Neutrophil (primary cell): ENCODE measurements around the gene CACNA1C.

ENCODE experiments used
- H3K27ac ChIP-seq: fragments of 200-600 bp; sonication (generic); 2 replicates; pipeline ENCODE4 v1.5.1; 2016; ENCODE audit warnings: mild to moderate bottlenecking, moderate library complexity
- H3K27me3 ChIP-seq: fragments of 200-600 bp; sonication (generic); 2 replicates; pipeline ENCODE4 v1.6.0; 2016; ENCODE audit warnings: mild to moderate bottlenecking
- H3K36me3 ChIP-seq: fragments of 200-600 bp; sonication (generic); 2 replicates; pipeline ENCODE4 v1.5.1; 2017
- H3K4me1 ChIP-seq, 2 experiments: fragments of 200-600 bp in 1 of 2; sonication (generic) in 1 of 2; 1 replicate in 1 of 2; 2 replicates in 1 of 2; pipeline versions ENCODE4 v1.5.1 to v1.6.1; 2013 to 2016; ENCODE audit warnings: low read depth in 1 of 2, low read length in 1 of 2, mild to moderate bottlenecking in 1 of 2, moderate library complexity in 1 of 2; ENCODE audit not compliant: control insufficient read depth in 1 of 2, insufficient read depth in 1 of 2
- H3K4me3 ChIP-seq, 2 experiments: fragments of 200-600 bp in 1 of 2; sonication (generic) in 1 of 2; 1 replicate in 1 of 2; 2 replicates in 1 of 2; pipeline ENCODE4 v1.5.1; 2013 to 2016; ENCODE audit warnings: low read depth in 1 of 2, low read length in 1 of 2, mild to moderate bottlenecking in 1 of 2, moderate library complexity in 1 of 2
- H3K9me3 ChIP-seq: fragments of 200-600 bp; sonication (generic); 2 replicates; pipeline ENCODE4 v1.5.1; 2016
- TF ChIP-seq, protein P1 (sequence below): fragments of 200-600 bp; sonication (generic); IDR thresholded peaks from 2 replicates; pipeline ENCODE4 v1.5.1; 2016; ENCODE audit warnings: antibody characterized with exemption

The CACNA1C gene

DNA sequence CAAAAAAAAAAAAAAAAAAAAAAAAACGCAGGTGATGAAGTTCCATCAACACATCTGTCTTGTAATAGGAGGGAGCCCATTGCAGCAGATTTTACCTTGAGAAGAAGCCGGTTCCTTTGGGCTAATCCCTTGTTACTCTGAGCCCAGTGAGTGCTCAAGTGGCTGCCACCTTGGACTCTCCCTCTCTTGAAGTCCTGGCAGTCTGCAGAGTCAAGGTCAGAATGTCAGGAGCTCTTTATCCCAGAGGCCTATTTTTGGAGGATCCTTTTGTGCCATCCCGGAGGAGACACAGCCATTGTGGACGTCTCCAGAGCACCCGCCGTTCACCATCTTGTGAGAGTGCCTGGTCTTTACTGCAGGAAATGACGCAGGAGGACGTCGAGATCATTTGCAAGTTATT is 397.8 kb downstream of the CACNA1C start:
- H3K36me3 ChIP-seq = no peaks in the 10 kb centered on the region
- no peak overlapping the region for H3K4me3 ChIP-seq
- peaks cover 7 to 14% of the 10 kb centered on the region in 2 experiments for H3K4me1 ChIP-seq
- H3K27me3 ChIP-seq = no peaks in the 10 kb centered on the region
- TF ChIP-seq, protein P1, sequence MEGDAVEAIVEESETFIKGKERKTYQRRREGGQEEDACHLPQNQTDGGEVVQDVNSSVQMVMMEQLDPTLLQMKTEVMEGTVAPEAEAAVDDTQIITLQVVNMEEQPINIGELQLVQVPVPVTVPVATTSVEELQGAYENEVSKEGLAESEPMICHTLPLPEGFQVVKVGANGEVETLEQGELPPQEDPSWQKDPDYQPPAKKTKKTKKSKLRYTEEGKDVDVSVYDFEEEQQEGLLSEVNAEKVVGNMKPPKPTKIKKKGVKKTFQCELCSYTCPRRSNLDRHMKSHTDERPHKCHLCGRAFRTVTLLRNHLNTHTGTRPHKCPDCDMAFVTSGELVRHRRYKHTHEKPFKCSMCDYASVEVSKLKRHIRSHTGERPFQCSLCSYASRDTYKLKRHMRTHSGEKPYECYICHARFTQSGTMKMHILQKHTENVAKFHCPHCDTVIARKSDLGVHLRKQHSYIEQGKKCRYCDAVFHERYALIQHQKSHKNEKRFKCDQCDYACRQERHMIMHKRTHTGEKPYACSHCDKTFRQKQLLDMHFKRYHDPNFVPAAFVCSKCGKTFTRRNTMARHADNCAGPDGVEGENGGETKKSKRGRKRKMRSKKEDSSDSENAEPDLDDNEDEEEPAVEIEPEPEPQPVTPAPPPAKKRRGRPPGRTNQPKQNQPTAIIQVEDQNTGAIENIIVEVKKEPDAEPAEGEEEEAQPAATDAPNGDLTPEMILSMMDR = no peak
- H3K27ac ChIP-seq = no peak overlapping the region
- H3K9me3 ChIP-seq = no peaks in the 10 kb centered on the region

DNA sequence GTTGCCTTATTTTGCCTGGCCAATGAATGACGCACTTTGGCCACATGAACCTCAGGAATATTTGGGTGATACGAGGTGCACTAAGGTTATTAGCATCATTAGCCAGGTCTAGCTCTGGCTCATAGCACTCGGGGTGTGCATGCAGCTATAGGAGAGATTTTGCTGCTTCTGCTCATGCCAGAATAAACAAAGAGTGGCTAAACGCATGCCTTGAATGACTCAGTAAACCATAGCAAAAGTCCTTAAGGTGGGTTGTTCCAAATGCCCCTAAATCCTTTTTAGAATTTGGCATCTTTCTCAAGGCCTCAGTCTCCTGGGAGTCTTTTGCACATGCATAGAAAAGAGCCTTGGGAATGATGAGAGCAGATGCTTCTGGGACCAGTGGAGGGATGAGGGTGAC is 398.2 kb downstream of the CACNA1C start:
- peaks cover 7 to 14% of the 10 kb centered on the region in 2 experiments for H3K4me1 ChIP-seq

DNA sequence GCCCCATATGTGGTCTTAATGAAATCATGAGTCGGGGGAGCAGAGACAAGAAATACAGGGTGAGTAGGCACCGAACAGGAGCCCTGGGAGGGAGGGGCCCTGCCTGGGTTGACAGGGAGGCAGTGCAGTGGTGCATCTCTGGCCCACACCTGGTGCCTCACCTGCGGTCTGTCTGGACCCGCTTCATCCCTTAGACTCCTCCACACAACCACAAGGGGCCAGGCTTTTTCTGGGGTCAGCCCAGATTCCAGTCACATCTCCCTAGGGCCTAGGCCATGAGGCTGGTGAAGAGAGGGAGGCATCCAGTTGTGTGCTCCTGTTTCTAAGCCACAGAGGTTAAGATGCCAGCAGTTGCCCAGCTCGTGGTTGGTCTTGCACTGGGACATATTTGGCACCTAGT is 398.7 kb downstream of the CACNA1C start:
- no peak overlapping the region for H3K4me3 ChIP-seq
- no peaks in the 10 kb centered on the region for H3K36me3 ChIP-seq
- no peaks in the 10 kb centered on the region for H3K9me3 ChIP-seq
- TF ChIP-seq, protein P1 = no peak
- no peaks in the 10 kb centered on the region for H3K27me3 ChIP-seq
- H3K4me1 ChIP-seq = peaks cover 7 to 14% of the 10 kb centered on the region in 2 experiments
- H3K27ac ChIP-seq = no peak overlapping the region

More for the DNA sequence above, 398.2 kb downstream of the CACNA1C start:
- Histone ChIP-seq H3K27ac (no peak overlapping the region), H3K4me3 (no peak overlapping the region), H3K36me3 (no peaks in the 10 kb centered on the region), H3K27me3 (no peaks in the 10 kb centered on the region), H3K9me3 (no peaks in the 10 kb centered on the region)
- TF ChIP-seq, protein P1 = no peak

DNA sequence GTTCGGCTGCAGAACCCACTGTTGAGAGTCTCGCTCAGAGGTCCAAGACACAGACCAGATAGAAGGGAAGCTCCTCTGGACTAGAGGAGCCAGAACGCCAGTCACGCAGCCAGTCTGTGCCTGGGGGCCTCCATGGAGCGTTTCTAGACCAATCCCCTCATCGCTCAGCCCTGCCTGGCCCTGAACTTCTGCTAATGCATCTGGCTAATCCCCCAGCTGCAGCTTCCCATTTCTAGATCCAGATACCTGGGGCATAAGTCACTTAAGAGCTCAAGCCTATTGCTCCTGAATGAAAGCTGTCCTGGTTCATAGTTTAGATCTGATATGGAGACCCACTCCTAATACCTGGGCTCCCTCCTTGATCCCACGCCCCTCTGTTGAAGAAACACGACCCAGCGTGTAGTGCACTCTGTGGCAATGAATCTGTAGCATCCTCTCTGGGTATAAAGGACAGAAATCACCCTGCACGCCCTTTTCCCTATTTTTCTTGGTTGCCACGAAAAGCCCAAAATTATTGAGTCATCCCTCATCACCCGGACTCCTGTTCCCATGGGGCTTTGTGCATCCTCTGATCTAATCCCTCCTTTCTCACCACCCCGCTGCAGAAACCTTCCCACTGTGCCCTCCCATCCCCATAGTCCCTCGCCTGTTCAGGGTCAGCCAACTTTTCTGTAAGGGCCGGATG is 400.4 kb downstream of the CACNA1C start:
- H3K27me3 ChIP-seq = no peaks in the 10 kb centered on the region
- TF ChIP-seq, protein P1 = no peak
- H3K27ac ChIP-seq = no peak overlapping the region
- H3K4me3 ChIP-seq = no peak overlapping the region
- peaks cover 7 to 14% of the 10 kb centered on the region in 2 experiments for H3K4me1 ChIP-seq
- H3K9me3 ChIP-seq = no peaks in the 10 kb centered on the region
- no peaks in the 10 kb centered on the region for H3K36me3 ChIP-seq

DNA sequence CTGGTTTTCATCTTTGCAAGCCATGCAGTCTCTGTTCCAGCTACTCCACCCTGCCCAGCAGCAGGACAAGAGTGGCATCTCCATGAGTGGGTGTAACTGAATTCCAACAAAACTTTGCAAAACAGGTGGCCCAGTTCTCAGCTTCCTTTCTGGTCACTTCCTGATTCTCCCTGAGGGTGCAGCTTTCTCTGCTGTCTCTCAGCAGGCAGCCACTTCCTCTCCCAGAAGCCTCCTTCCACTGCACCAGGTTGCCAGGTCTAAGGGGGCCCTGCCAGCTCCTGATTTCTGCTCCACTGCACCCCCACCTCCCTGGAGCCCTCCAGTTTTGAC is 400.9 kb downstream of the CACNA1C start:
- Histone ChIP-seq H3K4me1 (peaks cover 7 to 14% of the 10 kb centered on the region in 2 experiments), H3K4me3 (no peak overlapping the region), H3K9me3 (no peaks in the 10 kb centered on the region), H3K36me3 (no peaks in the 10 kb centered on the region), H3K27me3 (no peaks in the 10 kb centered on the region), H3K27ac (no peak overlapping the region)
- TF ChIP-seq, protein P1 = no peak
